Measurements from ENCODE around the gene NANS.
A peak's percentile ranks its signal among the peaks of the same experiment; 100 is the strongest.
"Not testable (repeated sequence)": the region's sequence is repeated elsewhere in the genome, so short reads cannot be mapped to it uniquely, and the experiment has no call there.

NANS gene

DNA sequence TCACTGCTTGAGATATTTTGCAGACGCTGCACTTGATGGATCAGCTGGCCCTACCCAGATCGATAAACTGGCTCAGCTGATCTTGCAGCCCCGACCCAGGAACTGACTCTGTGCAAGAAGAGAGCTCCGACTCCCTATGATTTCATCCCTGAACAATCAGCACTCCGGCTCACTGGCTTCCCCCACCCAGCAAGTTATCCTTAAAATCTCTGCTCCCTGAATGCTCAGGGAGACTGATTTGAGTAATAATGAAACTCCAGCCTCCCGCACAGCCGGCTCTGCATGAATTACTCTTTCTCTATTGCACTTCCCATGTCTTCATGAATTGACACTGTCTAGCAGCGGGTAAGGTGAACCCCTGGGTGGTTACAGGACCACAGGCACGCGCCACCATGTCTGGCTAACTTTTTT is 16.9 kb upstream of the NANS start:
- no peak for ATAC-seq

DNA sequence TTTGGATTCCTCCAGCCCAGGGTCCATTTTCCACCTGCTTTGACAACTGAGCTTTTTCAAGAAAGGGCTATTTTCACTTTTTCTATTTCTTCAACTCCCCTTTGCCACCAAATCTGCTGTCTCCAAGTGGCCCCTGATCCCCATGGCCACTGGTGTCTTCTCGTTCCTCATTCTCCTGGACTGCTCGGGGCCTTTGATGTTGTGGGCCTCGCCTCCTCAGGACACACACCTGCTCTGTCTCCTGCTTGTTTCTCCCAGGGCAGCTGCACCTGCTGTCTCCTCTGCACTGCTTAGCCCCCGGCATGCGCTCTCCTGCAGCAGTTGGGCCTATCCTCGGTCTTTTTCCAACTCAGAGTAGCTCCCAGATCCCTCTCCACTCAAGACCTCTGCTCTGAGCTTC is 16.3 kb upstream of the NANS start:
- ATAC-seq, result no peak

DNA sequence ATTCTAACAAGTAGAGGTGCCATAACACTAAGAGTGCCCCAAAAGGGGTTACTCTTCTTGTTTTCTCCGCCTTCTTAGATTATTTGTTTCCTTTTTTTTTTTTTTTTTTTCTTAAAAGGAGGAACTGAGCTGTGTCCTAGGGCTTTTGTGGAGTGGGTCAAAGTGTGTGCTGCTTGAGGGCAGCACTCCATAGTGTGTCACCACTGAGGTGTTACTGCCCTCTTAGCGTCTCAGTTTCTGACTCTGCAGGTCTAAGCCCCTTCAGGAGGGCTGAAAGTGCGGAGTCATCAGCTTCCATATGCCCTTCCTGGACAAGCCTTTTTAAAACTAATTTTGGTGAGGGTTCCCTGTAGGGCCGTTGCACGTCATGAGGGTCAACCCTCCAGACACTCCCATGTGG is 12.6 kb upstream of the NANS start:
- ATAC-seq, result no peak

DNA sequence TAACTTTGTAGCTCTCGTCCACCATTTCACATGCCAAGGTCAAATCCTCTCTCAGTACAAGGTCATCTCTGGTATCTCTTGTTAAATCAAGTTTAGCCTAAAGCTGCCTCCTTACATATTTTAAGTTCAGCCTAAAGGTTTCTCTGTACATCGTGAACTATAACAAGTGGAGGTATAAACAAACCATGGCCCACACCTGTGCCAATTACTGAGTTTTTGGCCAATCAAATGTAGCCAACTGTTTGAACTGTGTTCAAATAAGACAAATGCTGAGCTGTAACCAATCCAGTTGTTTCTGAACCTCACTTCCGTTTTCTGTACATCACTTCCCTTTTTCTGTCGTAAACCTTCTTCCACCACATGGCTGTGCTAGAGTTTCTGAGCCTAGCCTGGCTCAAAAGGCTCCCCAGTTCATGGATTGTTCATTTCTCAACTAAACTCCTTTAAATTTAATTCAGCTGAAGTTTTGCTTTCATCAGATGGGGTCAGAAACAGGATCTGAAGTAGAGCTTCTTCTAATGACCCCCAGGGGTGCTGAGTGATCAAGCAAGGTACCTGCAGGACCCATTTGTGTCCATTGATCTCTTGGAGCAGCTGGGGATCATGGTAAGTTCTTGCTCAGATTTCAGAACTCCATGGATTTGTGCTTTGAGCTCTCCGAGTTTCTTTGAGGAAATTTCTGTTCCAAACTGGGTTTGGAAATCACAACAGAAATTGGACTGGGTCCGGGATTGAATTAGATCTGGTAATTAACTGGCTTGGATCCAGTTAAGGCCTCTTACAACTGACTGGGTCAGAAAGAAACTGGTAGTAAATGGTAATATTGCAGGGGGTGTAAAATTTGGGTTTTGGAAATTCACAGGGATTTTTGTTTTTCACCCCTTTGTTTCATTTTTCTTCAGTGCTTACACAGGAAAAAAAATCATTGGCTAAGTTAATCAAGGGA is 11.0 kb upstream of the NANS start:
- ATAC-seq, result peak; percentile 93 to 96

DNA sequence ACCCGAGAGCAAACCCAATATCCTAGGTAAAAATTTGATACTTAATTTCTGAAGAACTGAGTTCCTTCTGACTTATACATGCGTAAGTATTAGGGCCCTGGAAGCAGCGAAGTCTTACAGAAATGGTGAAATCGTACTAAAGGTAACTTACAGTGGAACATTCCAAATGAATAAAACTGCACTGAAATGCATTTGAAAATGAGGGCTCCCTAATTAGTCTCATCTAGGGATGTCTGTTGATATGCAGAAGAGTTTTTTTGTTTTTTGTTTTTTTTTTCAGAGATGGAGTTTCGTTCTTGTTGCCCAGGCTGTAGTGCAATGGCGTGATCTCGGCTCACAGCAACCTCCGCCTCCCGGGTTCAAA is 10.4 kb upstream of the NANS start:
- ATAC-seq, result no peak

DNA sequence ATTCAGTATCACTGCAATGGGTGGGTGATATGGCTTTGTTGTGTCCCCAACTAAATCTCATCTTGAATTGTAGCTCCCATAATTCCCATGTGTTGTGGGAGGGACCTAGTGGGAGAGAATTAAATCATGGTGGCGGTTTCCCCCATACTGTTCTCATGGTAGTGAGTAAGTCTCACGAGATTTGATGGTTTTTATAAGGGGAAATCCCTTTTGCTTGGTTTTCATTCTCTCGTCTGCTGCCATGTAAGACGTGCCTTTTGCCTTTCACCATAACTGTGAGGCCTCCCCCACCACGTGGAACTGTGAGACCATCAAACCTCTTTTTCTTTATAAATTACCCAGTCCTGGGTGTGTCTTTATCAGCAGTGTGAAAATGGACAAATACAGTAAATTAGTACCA is 9.5 kb upstream of the NANS start:
- no peak for ATAC-seq

DNA sequence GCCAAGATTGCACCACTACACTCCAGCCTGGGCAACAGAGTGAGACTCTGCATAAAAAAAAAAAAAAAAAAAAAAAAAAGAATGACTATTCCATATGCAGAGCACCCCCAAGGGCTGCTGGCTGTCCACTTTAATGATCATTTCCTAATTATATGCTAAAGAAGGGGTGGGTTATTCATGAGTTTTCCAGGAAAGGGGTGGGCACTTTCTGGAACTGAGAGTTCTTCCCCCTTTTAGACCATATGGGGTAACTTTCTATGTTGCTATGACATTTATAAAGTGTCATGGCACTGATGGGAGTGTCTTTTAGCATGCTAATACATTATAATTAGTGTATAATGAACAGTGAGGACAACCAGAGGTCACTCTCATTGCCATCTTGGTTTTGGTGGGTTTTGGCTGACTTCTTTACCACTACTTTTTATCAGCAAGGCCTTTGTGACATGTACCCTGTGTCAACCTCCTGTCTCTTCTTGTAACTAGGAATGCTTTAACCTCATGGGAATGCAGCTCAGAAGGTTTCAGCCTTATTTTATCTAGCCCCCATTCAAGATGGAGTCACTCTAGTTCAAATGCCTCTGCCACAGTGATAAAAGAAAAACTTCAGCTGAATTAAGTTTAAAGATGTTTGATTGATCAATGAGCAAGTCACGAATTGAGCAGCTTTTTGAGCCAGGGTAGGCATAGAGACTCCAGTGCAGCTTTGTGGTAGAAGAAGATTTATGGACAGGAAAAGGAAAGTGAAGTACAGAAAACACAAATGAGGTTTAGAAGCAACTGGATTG is 7.1 kb upstream of the NANS start:
- ATAC-seq, result no peak

DNA sequence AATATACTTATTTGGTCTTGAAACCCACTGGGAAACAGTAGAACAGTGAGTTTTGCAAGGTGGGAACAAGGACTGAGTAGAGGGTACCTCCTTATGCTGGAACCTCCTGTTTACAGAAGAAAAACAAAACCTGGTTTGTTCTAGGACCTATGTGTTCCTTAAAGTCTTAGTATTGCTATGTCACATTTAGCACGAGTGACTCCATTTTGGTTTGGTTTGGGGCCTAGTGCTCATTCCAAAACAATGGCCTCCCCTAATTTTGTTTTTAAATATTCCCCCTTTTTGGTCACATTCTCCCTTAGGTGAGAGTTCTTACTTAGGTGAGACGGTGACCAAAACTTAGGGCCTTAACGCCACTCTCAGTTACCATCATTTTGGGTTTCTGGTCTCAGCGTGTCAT is 6.2 kb upstream of the NANS start:
- no peak for ATAC-seq

DNA sequence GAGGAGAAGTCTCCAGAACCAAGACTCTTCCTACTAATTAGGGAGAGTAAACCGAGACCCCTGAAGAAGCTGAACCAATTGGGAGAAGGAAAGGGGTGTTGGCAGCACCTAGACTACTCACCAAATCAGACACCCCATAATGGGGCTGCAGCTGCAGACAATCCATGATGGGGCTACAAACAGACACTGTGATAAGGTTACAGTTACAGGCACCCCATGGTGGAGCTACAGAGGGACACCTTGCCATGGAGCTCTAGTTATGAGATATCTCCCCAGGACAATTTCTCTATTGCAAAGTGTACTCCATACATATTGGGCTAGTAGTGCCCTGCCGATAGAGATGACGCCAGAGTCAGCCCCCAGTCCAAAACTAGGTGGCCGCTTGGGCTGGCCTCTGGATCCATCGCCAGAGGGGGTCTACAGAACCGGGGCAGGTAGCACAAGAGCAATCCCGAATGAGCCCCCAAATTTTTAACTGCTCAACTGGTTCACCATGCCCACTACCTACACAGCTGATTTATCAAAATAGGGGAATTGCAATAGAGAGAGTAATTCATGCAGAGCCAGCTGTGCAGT is 2.1 kb upstream of the NANS start:
- no peak for ATAC-seq

DNA sequence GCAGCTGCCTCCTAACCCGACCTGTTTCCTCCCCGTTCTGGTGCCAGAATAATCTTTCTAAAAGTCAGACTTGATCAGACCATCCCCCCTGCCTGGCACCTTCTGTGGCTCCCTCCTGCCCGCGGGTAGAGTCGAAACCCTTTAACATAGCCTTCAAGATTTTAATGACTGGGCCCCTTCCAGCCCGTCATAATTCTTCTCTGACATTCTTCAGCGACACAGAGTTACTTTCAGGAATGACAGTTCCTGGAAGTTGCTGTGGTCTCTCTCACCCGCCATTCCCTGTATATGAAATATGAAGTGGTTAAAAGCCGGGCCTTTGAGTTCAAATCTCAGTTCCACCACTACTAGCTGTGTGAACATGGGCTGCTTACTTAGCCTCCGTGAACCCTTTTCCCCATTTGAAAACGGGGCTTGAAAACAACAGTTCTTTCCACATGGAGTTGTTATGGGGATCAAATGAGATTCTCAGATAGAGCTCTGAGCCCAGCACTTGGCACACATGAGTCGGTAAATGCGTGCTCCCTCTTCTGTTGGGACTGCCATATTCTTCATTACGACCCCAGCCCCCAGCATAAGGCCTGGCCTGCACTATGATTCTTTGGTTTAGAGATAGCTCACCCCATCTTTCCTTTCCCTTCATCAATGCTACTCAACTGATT is 737 bp downstream of the NANS start:
- no peak for ATAC-seq

DNA sequence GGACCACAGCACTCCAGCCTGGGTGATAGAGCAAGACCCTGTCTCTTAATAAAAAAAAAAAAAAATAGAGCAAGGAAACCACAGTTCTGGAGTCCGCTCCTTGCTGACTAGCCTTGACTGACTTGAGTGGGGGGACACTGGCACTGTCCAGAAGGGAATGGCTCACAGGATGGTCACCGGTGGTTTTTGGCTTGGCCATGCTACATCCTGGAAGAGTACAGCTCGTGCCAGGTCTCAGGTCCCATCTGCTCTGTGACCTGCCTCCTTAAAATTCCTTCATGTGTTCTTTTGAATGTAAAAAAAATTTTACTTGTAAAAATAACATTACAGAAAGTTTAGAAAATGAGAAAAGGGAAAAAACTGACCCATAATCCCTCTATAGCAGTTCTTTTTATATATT is 5.6 kb downstream of the NANS start:
- ATAC-seq, result no peak

DNA sequence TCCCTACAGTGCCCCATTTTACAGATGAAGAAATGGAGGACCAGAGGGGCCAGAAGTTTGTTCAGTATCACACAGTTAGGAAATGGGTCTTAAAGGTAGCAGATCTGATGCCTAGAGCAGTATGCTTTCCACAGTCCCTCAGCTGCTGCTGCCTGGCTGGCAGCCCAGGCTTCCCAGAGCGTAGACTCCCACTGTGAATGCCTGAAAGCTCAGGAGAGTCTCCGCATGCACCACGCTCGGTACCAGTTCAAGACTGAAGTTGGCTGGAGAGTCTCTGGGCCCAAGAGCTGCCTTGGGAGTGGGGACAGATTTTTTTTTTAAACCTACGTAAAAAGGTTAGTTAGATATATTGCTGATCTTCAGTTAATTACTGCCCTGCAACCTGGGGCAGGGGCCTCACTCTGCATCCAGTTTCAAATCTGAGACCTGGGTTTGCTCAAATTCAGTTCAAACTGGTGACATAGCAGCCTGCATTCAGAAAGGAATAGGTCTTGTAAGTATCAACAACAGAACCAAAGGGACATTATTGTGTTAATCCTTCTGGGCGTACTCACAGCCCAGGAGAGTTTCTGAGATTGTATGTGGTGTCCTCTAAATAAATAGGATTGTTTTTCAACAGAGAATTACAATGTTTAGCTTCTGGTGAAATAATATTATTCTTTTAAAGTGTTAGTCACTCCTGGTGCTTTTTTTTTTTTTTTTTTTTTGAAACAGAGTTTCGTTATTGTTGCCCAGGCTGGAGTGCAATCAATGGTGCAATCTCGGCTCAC is 8.3 kb downstream of the NANS start:
- ATAC-seq, result no peak

DNA sequence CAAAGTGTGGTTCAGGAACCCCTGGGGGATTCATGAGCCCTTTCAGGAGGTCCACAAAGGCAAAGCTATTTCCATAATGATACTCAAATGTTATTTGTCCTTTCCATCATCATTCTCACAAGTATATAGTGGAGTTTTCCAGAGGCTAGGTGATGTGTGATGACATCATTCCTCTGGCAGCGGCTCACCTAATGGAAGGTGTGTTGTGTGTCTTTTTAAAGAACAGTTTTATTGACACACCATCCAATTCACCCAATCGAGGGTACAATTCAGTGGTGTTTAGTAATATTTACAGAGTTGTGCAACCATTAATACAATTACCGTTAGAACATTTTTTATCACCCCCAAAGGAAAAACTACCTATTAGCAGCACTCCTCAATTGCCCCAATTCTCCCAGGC is 9.7 kb downstream of the NANS start:
- no peak for ATAC-seq

DNA sequence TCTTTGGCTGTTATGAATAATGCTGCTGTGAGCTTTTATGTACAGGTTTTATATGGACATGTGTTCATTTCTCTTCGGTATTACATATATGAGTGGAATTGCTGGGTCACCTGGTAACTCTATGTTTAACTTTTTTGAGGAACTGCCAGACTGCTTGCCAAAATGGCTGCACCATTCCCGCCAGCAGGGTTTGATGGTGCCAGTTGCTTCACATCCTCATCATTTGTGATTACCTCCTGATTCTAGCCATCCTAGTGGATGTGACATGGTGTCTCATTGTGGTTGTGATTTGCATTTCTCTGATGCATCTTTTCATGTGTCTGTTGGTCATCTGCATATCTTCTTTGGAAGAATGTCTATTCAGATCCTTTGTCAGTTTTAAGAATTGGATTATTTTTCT is 10.7 kb downstream of the NANS start:
- ATAC-seq, result no peak

DNA sequence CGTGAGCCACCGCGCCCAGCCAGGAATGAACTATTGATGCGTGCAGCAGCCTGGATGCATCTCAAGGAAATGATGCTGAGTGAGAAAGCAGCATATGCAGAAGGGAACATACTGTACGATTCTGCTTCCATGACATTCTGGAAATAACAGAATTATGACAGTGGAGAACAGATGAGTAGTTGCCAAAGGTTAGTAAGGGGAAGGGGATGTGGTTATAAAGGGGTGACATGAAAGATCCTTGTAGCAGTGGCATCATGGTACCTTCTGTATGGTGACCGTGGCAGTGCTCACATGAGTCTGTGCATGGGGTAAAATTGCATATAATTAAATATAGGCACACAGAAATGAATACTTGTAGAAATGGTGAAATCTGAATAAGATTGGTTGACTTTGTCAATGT is 13.0 kb downstream of the NANS start:
- no peak for ATAC-seq

DNA sequence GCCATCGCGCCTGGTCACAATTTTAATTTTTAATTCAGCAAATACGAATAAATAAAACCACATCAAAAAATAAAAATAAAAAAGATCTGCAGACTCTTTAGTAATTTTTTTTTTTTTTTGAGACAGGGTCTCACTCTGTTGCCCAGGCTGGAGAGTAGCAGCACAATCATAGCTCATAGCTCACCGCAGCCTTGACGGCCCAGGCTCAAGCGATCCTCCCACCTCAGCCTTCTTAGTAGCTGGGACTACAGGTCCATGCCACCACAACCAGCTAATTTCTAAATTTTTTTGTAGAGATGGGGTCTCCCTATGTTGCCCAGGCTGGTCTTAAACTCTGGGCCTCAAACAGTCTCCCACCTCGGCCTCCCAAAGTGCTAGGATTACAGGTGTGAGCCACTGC is 14.2 kb downstream of the NANS start:
- no peak for ATAC-seq

DNA sequence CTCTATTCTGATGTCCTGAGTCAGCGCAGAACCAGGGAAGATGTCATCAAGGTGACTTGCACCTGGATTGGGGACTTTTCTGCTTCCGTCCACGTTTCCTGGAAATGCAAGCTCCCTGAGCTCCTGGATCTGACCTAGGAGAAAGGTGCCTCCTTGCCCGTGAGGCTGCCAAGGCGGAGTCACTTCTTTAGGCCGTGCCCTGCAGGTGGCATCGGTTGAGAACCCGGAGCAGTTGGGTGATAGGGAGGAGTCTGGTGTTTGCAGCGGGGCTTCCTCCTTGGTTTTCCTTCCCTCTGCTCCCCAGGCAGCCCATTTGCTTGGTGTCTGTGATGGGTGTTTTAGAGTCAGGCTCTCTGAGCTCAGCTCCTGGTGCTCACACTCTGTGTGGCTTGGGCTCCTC is 15.2 kb downstream of the NANS start:
- ATAC-seq, result no peak

DNA sequence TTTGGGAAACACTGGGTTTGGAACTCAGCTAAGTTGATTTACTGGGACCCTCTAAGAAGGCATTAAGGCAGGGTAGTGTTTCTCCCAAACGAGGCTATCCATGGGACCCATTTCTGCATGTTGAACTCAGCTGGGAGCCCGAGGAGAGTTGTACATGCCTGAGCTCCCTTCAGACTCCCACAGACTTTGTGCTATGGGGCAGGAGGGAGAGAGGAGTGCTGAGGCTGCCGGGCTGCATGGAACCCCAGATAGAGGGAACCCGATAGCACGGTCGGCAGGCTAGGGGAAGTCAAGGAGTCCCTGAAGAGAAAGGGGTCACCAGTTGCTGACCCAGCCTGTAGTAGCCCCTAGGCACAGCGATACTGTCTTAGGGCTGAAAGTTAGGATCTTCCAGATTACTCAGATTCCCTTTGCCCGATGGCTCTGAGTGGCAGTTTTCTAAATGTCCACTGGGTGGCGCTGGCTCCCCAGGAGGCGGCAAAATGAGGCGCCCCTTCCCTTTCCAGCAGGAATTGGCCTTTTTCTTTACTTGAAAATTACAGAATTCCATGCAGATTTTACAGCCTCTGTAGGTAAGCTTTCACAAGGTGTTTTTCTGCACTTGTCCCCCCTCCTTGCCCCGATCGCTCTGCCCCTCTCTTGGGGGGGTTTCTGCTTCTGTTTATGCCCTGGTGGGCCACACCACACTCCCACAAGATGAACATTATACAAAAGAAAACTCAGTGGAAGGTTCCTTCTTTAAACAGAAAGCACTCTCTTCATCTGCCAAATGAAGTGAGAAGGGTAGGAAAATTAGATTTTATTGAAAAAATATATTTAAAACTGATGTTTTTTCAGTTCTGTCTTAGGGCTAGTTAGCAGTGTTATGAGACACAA is 17.8 kb downstream of the NANS start:
- no peak for ATAC-seq

DNA sequence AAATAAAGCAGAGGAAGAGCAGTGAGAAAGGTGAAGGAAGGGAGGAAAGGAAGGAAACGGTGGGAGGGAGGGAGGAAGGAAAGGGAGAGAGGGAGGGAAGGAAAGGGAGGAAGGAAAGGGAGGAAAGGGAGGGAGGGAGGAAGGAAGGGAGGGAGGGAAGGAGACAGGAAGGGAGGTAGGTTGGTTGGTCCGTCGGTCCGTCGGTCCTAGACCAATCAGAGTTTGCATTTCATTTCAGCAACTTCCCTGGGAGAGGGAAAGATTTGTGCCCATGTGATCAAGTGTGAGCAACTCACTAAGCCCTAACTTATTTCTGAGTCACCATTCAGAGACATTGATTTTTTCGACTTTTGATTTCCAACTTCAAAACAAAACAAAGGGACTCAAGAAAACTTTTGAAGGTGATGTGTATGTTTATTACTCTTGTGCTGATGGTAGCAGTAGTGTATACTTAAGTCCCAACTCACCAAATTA is 18.8 kb downstream of the NANS start:
- peak; percentile 73 to 77 for ATAC-seq

DNA sequence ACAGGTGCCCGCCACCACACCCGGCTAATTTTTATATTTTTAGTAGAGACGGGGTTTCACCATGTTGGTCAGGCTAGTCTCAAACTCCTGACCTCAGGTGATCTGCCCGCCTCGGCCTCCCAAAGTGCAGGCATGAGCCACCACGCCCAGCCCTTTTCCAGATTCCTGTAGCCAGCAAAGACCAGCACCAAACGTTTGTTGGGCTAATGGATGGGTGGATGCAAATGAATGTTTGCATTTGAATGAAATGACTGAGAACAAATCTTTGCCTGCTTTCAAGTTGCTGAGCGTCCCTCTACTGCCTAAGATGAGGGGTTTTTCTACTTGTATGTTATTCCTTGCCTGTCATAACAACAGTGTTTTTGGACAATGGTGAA is 20.0 kb downstream of the NANS start:
- ATAC-seq, result not testable (repeated sequence)

DNA sequence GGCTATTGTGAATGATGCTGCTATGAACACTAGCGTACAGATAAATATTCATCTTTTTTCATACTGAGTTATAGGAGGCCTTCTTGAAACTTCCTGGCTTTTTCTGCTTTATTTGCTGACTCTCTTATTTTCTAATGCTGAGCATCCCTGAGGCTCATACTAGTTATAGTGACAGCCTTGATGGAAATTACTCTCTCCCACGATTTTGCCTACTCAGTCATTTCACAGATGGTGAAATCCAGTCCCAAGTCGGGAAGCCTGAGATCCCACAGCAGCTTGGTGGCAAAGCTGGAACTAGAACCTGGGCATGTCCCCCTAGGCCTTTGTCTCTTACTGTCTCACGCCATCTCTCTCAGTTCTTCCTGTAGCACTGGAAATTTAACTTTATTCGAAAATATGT is 22.4 kb downstream of the NANS start:
- ATAC-seq, result no peak

All from activated CD4-positive, CD25-positive, alpha-beta regulatory T cell treated with anti-CD3 and anti-CD28 coated beads, Interleukin-2, amount 50 U/mL, for 24 hours (primary cell).